HL-60 (cell line): Measurements from ENCODE around the gene CKAP4.
A peak's percentile ranks its signal among the peaks of the same experiment; 100 is the strongest.

ENCODE experiments used
- DNase-seq, 2 experiments: peaks; one replicate each; pipeline ENCODE4 v3.0.0-alpha.2; 2010 to 2020; ENCODE audit warnings: low read depth in 1 of 2, low spot score in 1 of 2
- H3K27ac ChIP-seq: fragments of 250-450 bp; sonication (Bioruptor Pico); replicated peaks from 2 replicates; pipeline ENCODE4 v1.5.1; 2020; ENCODE audit warnings: mild to moderate bottlenecking, moderate library complexity
- H3K27me3 ChIP-seq: fragments of 250-450 bp; sonication (Bioruptor Pico); 2 replicates; pipeline ENCODE4 v1.5.1; 2021; ENCODE audit warnings: mild to moderate bottlenecking, moderate library complexity; ENCODE audit not compliant: insufficient read depth, poor library complexity, severe bottlenecking
- H3K4me3 ChIP-seq: replicated peaks from 2 replicates; pipeline ENCODE4 v1.5.1; 2011; ENCODE audit warnings: mild to moderate bottlenecking, control low read depth, low read length; ENCODE audit not compliant: insufficient read depth
- CTCF ChIP-seq: IDR thresholded peaks from one replicate; pipeline ENCODE4 v1.5.1; 2011; ENCODE audit warnings: low read length, control low read depth, inconsistent platforms; ENCODE audit not compliant: insufficient read depth
- GABPA ChIP-seq: IDR thresholded peaks from 2 replicates; pipeline ENCODE4 v1.6.1; 2012; ENCODE audit warnings: low read depth
- POLR2AphosphoS5 ChIP-seq: IDR thresholded peaks from 2 replicates; pipeline ENCODE4 v1.6.1; 2012; ENCODE audit warnings: low read depth
- SPI1 ChIP-seq: IDR thresholded peaks from 2 replicates; pipeline ENCODE4 v1.6.1; 2012; ENCODE audit warnings: low read depth, mild to moderate bottlenecking, borderline replicate concordance
- TF ChIP-seq, protein P1 (sequence below): IDR thresholded peaks from 2 replicates; pipeline ENCODE4 v1.6.1; 2012; ENCODE audit warnings: low read depth; ENCODE audit not compliant: insufficient replicate concordance

Gene CKAP4

GRCh38 chr12:106229036-106229591 is 18.7 kb downstream of the CKAP4 start:
- TF ChIP-seq GABPA (no peak), CTCF (no peak), SPI1 (no peak), POLR2AphosphoS5 (no peak)
- TF ChIP-seq, protein P1, sequence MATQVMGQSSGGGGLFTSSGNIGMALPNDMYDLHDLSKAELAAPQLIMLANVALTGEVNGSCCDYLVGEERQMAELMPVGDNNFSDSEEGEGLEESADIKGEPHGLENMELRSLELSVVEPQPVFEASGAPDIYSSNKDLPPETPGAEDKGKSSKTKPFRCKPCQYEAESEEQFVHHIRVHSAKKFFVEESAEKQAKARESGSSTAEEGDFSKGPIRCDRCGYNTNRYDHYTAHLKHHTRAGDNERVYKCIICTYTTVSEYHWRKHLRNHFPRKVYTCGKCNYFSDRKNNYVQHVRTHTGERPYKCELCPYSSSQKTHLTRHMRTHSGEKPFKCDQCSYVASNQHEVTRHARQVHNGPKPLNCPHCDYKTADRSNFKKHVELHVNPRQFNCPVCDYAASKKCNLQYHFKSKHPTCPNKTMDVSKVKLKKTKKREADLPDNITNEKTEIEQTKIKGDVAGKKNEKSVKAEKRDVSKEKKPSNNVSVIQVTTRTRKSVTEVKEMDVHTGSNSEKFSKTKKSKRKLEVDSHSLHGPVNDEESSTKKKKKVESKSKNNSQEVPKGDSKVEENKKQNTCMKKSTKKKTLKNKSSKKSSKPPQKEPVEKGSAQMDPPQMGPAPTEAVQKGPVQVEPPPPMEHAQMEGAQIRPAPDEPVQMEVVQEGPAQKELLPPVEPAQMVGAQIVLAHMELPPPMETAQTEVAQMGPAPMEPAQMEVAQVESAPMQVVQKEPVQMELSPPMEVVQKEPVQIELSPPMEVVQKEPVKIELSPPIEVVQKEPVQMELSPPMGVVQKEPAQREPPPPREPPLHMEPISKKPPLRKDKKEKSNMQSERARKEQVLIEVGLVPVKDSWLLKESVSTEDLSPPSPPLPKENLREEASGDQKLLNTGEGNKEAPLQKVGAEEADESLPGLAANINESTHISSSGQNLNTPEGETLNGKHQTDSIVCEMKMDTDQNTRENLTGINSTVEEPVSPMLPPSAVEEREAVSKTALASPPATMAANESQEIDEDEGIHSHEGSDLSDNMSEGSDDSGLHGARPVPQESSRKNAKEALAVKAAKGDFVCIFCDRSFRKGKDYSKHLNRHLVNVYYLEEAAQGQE, result no peak
- no peak for DNase-seq

GRCh38 chr12:106228320-106228710 is 19.5 kb downstream of the CKAP4 start:
- H3K4me3 ChIP-seq, result no peak overlapping the region
- TF ChIP-seq CTCF (no peak), POLR2AphosphoS5 (no peak), GABPA (no peak), SPI1 (no peak)
- TF ChIP-seq, protein P1, result no peak
- peak overlapping the region; percentile 84 for H3K27ac ChIP-seq
- H3K27me3 ChIP-seq, result no peaks in the 10 kb centered on the region
- no peak for DNase-seq

More at GRCh38 chr12:106229036-106229591, 18.7 kb downstream of the CKAP4 start:
- H3K27me3 ChIP-seq, result no peaks in the 10 kb centered on the region
- H3K4me3 ChIP-seq, result no peak overlapping the region
- no peak overlapping the region for H3K27ac ChIP-seq

GRCh38 chr12:106227641-106228319 is 20.0 kb downstream of the CKAP4 start:
- TF ChIP-seq POLR2AphosphoS5 (0 out of 2 replicates have a peak, but pooled peaks have one; percentile 34), CTCF (no peak)
- Histone ChIP-seq H3K27me3 (no peaks in the 10 kb centered on the region), H3K27ac (peak overlapping the region; percentile 84), H3K4me3 (no peak overlapping the region)
- DNase-seq, result peak; percentile 34 to 94
